DND-41 (cell line): ENCODE measurements around the gene ITGA2.
"Not testable (repeated sequence)": the region's sequence is repeated elsewhere in the genome, so short reads cannot be mapped to it uniquely, and the experiment has no call there.

ENCODE experiments used
- ATAC-seq: fragments of 200-7000 bp; cut with Tn5 transposase; 3 replicates; pipeline ENCODE4 v1.9.1; 2021; ENCODE audit warnings: low read depth; ENCODE audit not compliant: insufficient read depth
- DNase-seq: peaks from one replicate; pipeline ENCODE4 v3.0.0-alpha.2; 2020
- H2AFZ ChIP-seq: 2 replicates; pipeline ENCODE4 v1.6.0; 2012; ENCODE audit warnings: low read depth, low read length
- H3K27ac ChIP-seq: 2 replicates; pipeline ENCODE4 v1.5.1; 2012; ENCODE audit warnings: low read length, inconsistent platforms
- H3K27me3 ChIP-seq: fragments of 200-600 bp; sonication (generic); 2 replicates; pipeline ENCODE4 v1.6.0; 2012; ENCODE audit warnings: low read length, mild to moderate bottlenecking, inconsistent platforms; ENCODE audit not compliant: insufficient read depth, poor library complexity
- H3K36me3 ChIP-seq: 2 replicates; pipeline ENCODE4 v1.5.1; 2012; ENCODE audit warnings: low read length, inconsistent platforms; ENCODE audit not compliant: insufficient read depth
- H3K4me1 ChIP-seq: 2 replicates; pipeline ENCODE4 v1.5.1; 2012; ENCODE audit warnings: mild to moderate bottlenecking, low read length; ENCODE audit not compliant: insufficient read depth
- H3K4me2 ChIP-seq: 2 replicates; pipeline ENCODE4 v1.6.0; 2012; ENCODE audit warnings: mild to moderate bottlenecking, moderate library complexity, low read length, inconsistent platforms; ENCODE audit not compliant: insufficient read depth
- H3K4me3 ChIP-seq, 2 experiments: fragments of 200-600 bp in 1 of 2; shearing (Covaris generic) in 1 of 2; 2 replicates each; pipeline ENCODE4 v1.5.1; 2012 to 2016; ENCODE audit warnings: inconsistent platforms in 2 of 2, low read length in 2 of 2, mild to moderate bottlenecking in 2 of 2, low read depth in 1 of 2, moderate library complexity in 1 of 2
- H3K79me2 ChIP-seq: 2 replicates; pipeline ENCODE4 v1.6.0; 2012; ENCODE audit warnings: low read length, inconsistent platforms; ENCODE audit not compliant: insufficient read depth
- H3K9ac ChIP-seq: 2 replicates; pipeline ENCODE4 v1.6.0; 2012; ENCODE audit warnings: low read depth, mild to moderate bottlenecking, inconsistent platforms, low read length, moderate library complexity
- H3K9me3 ChIP-seq: 2 replicates; pipeline ENCODE4 v1.5.1; 2012; ENCODE audit warnings: low read length, moderate library complexity, mild to moderate bottlenecking, inconsistent platforms; ENCODE audit not compliant: insufficient read depth, severe bottlenecking
- H4K20me1 ChIP-seq: 2 replicates; pipeline ENCODE4 v1.6.0; 2012; ENCODE audit warnings: low read length; ENCODE audit not compliant: insufficient read depth
- EZH2 ChIP-seq: IDR thresholded peaks from 3 replicates; pipeline ENCODE4 v1.6.1; 2012; ENCODE audit warnings: borderline replicate concordance, low read depth, mild to moderate bottlenecking, moderate library complexity, low read length, inconsistent platforms; ENCODE audit not compliant: severe bottlenecking
- TF ChIP-seq, protein P1 (sequence below): IDR thresholded peaks from 2 replicates; pipeline ENCODE4 v1.5.1; 2012; ENCODE audit warnings: borderline replicate concordance, low read length, moderate library complexity, mild to moderate bottlenecking; ENCODE audit not compliant: poor library complexity, severe bottlenecking; ENCODE audit errors: extremely low read depth

ITGA2 gene

GRCh38 chr5:52963636-52964035, 25.5 kb upstream of the ITGA2 start:
- Histone ChIP-seq H3K27me3 (no peaks in the 10 kb centered on the region), H3K9ac (no peak overlapping the region), H3K9me3 (no peaks in the 10 kb centered on the region), H2AFZ (no peak overlapping the region), H3K79me2 (no peaks in the 10 kb centered on the region), H4K20me1 (no peaks in the 10 kb centered on the region), H3K4me3 (no peak overlapping the region), H3K4me2 (no peak overlapping the region), H3K4me1 (no peaks in the 10 kb centered on the region), H3K36me3 (no peaks in the 10 kb centered on the region), H3K27ac (no peak overlapping the region)
- ATAC-seq, result no peak
- TF ChIP-seq, protein P1, sequence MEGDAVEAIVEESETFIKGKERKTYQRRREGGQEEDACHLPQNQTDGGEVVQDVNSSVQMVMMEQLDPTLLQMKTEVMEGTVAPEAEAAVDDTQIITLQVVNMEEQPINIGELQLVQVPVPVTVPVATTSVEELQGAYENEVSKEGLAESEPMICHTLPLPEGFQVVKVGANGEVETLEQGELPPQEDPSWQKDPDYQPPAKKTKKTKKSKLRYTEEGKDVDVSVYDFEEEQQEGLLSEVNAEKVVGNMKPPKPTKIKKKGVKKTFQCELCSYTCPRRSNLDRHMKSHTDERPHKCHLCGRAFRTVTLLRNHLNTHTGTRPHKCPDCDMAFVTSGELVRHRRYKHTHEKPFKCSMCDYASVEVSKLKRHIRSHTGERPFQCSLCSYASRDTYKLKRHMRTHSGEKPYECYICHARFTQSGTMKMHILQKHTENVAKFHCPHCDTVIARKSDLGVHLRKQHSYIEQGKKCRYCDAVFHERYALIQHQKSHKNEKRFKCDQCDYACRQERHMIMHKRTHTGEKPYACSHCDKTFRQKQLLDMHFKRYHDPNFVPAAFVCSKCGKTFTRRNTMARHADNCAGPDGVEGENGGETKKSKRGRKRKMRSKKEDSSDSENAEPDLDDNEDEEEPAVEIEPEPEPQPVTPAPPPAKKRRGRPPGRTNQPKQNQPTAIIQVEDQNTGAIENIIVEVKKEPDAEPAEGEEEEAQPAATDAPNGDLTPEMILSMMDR, result no peak
- no peak for TF ChIP-seq EZH2
- no peak for DNase-seq

DNA sequence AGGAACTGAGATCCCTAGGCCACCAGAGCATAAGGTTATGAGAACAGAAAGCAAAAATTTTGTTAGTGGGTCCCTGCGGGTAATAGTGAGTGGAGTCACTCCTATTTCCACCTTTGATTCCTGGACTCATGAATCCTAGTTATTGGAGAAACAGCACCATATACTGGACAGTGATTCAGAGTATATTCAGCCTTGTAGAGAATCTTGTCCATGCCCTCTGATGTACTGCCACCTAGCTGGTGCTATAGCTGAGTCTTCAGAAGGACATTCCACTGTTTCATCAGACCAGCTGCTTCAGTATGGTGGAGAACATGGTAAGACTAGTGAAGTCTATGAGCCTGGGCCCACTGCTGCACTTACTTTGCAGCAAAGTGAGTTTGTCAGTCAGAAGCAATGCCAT, 25.0 kb upstream of the ITGA2 start:
- Histone ChIP-seq H3K9me3 (no peaks in the 10 kb centered on the region), H3K4me2 (no peak overlapping the region), H3K36me3 (no peaks in the 10 kb centered on the region), H3K79me2 (no peaks in the 10 kb centered on the region), H3K27me3 (no peaks in the 10 kb centered on the region), H3K4me1 (no peaks in the 10 kb centered on the region), H3K4me3 (no peak overlapping the region), H3K9ac (no peak overlapping the region), H4K20me1 (no peaks in the 10 kb centered on the region), H2AFZ (no peak overlapping the region), H3K27ac (no peak overlapping the region)
- ATAC-seq (peak; percentile 35; the same call in 2 of the 3 replicates), DNase-seq (no peak)
- TF ChIP-seq, protein P1, result peak; percentile 24
- no peak for TF ChIP-seq EZH2

GRCh38 chr5:52976157-52976556, 13.0 kb upstream of the ITGA2 start:
- not testable (repeated sequence) for H2AFZ ChIP-seq, H3K4me2 ChIP-seq, H3K36me3 ChIP-seq, H3K9ac ChIP-seq, H3K27me3 ChIP-seq, H4K20me1 ChIP-seq, DNase-seq, H3K4me3 ChIP-seq, H3K27ac ChIP-seq, H3K4me1 ChIP-seq, ATAC-seq, H3K79me2 ChIP-seq
- H3K9me3 ChIP-seq, result peaks cover 10% of the 10 kb centered on the region

GRCh38 chr5:52977264-52977897, 11.8 kb upstream of the ITGA2 start:
- no peak for ATAC-seq
- H3K27ac ChIP-seq, result no peak overlapping the region
- H3K27me3 ChIP-seq, result no peaks in the 10 kb centered on the region
- H3K4me1 ChIP-seq, result no peaks in the 10 kb centered on the region
- no peaks in the 10 kb centered on the region for H4K20me1 ChIP-seq
- DNase-seq, result no peak
- no peaks in the 10 kb centered on the region for H3K79me2 ChIP-seq
- TF ChIP-seq, protein P1, result no peak
- TF ChIP-seq EZH2, result no peak
- H3K4me3 ChIP-seq, result no peak overlapping the region
- H3K36me3 ChIP-seq, result no peaks in the 10 kb centered on the region; the same call in 1 of the 2 replicates
- no peak overlapping the region for H3K4me2 ChIP-seq
- H3K9ac ChIP-seq, result no peak overlapping the region
- peaks cover 10% of the 10 kb centered on the region for H3K9me3 ChIP-seq
- H2AFZ ChIP-seq, result no peak overlapping the region; the same call in 1 of the 2 replicates
